Measurements from ENCODE around the gene MSH5. TPM values are rescaled to one million over a fixed set of nuclear protein-coding genes. Genes with fewer than 3 reads are reported as not detected.

The MSH5 gene
- total and polyA plus RNA-seq, 8 donors: 2.2 to 17.4 (median 6.4) TPM

- intact Hi-C loops (cut with DNase I): no loop called here
- TF ChIP-seq, protein P1, sequence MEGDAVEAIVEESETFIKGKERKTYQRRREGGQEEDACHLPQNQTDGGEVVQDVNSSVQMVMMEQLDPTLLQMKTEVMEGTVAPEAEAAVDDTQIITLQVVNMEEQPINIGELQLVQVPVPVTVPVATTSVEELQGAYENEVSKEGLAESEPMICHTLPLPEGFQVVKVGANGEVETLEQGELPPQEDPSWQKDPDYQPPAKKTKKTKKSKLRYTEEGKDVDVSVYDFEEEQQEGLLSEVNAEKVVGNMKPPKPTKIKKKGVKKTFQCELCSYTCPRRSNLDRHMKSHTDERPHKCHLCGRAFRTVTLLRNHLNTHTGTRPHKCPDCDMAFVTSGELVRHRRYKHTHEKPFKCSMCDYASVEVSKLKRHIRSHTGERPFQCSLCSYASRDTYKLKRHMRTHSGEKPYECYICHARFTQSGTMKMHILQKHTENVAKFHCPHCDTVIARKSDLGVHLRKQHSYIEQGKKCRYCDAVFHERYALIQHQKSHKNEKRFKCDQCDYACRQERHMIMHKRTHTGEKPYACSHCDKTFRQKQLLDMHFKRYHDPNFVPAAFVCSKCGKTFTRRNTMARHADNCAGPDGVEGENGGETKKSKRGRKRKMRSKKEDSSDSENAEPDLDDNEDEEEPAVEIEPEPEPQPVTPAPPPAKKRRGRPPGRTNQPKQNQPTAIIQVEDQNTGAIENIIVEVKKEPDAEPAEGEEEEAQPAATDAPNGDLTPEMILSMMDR (IDR thresholded peaks at IDR 0.05): no peak
- 72 to 78% methylated on average over 16 of the region's 16 CpGs for WGBS, 2 donors
- no peak for FAIRE-seq
- Histone ChIP-seq H3K4me3 (no peak within 1 kb of the TSS), H3K36me3 (no peaks in the 10 kb centered on the region), H3K27ac (no peak within 1 kb of the TSS), H3K27me3 (no peaks in the 10 kb centered on the region), H3K9me3 (no peaks in the 10 kb centered on the region), H3K4me1 (no peaks in the 10 kb centered on the region)
- DNase-seq: no peak
- ATAC-seq: no peak
Observed at GRCh38 chr6:31715022-31715958, 24.5 kb upstream of the MSH5 start, which contains the start of gene LY6G6D. Gene LY6G6D (plus strand): TSS chr6:31715348. CDS start chr6:31715356, 8 bp downstream.

- Histone ChIP-seq H3K36me3 (no peaks in the 10 kb centered on the region), H3K27me3 (no peaks in the 10 kb centered on the region), H3K4me1 (no peaks in the 10 kb centered on the region), H3K9me3 (no peaks in the 10 kb centered on the region), H3K27ac (no peak overlapping the region), H3K4me3 (no peak overlapping the region)
- FAIRE-seq: no peak
- intact Hi-C loops (cut with DNase I): no loop called here
- WGBS, 2 donors: 62% methylated on average over 10 of the region's 10 CpGs
- peak in 3 of 4 donors; percentile 67 to 73 (median 72) for ATAC-seq
- TF ChIP-seq, protein P1 (IDR thresholded peaks at IDR 0.05): no peak
- no peak for DNase-seq
Observed at GRCh38 chr6:31717499-31718222, 22.1 kb upstream of the MSH5 start.

GRCh38 chr6:31718265-31718664 is 21.5 kb upstream of the MSH5 start:
- no peak for DNase-seq
- intact Hi-C loops (cut with DNase I): no loop called here
- no peaks in the 10 kb centered on the region for H3K36me3 ChIP-seq

DNA sequence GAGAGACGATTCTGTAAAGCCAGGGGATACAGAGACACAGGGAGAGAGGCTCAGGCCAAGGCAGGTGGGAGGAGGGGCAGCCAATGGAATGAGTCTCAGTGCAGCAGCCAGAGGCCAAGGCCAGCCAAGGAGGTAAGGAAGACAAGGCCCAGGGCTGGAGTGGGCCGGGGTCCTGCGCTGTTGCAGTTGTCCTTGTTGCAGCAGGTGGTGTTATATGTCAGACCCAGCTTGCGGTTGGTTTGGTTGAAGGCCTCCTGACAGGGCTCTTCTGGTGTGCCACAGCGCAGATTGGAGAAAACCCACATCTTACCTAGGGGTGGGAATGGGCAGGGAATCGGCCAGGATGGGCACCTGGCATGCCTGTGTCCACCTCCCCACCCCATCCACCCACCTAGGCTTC is 20.8 kb upstream of the MSH5 start:
- H3K27me3 ChIP-seq: no peaks in the 10 kb centered on the region
- FAIRE-seq (no peak), ATAC-seq (no peak), DNase-seq (no peak)
- peak overlapping the region in 1 of 4 donors; percentile 19 for H3K27ac ChIP-seq
- 71 to 73% methylated on average over 6 of the region's 6 CpGs for WGBS, 2 donors
- no peak overlapping the region for H3K4me3 ChIP-seq
- H3K36me3 ChIP-seq: no peaks in the 10 kb centered on the region
- intact Hi-C loops (cut with DNase I): no loop called here
- H3K9me3 ChIP-seq: no peaks in the 10 kb centered on the region
- TF ChIP-seq, protein P1 (IDR thresholded peaks at IDR 0.05): no peak
- H3K4me1 ChIP-seq: no peaks in the 10 kb centered on the region

More at GRCh38 chr6:31718265-31718664, 21.5 kb upstream of the MSH5 start:
- FAIRE-seq (no peak), ATAC-seq (peak; percentile 46 to 84 (median 66))
- 18 to 42% methylated on average over 1 of the region's 1 CpG for WGBS, 2 donors
- TF ChIP-seq, protein P1 (IDR thresholded peaks at IDR 0.05): no peak
- Histone ChIP-seq H3K9me3 (no peaks in the 10 kb centered on the region), H3K4me3 (no peak overlapping the region), H3K4me1 (no peaks in the 10 kb centered on the region), H3K27ac (no peak overlapping the region), H3K27me3 (no peaks in the 10 kb centered on the region)
